H1 (cell line): Measurements from ENCODE around the gene STAT2. TPM values are rescaled to one million over a fixed set of nuclear protein-coding genes. Genes with fewer than 3 reads are reported as not detected.

Experiments
- CTCF ChIA-PET: fragments of 300-600 bp; sonication (Branson Sonifier 250); formaldehyde crosslinking; loops from one replicate; lab custom pipeline; 2021; ENCODE audit not compliant: partially characterized antibody; lab: Charles Lee
- POLR2A ChIA-PET: fragments of 300-600 bp; sonication (Branson Sonifier 250); formaldehyde crosslinking; loops from one replicate; lab custom pipeline; 2021; ENCODE audit warnings: inconsistent platforms; ENCODE audit not compliant: partially characterized antibody; lab: Charles Lee
- DNase-seq, 2 experiments: peaks; one replicate each; pipeline versions ENCODE4 v3.0.0 to v3.0.0-alpha.2; 2010 to 2022; ENCODE audit warnings: low spot score in 2 of 2, low read depth in 1 of 2, mixed read lengths in 1 of 2
- FAIRE-seq: peaks from 2 replicates; lab custom pipeline; 2011; peaks lifted over from hg19 to GRCh38; lab: Jason Lieb, UNC
- H2AFZ ChIP-seq: 2 replicates; pipeline ENCODE4 v1.8.1; 2012; ENCODE audit warnings: low read length, inconsistent platforms
- H2AK5ac ChIP-seq: 2 replicates; pipeline ENCODE4 v1.6.1; 2013; ENCODE audit warnings: low read depth, low read length
- H2BK120ac ChIP-seq: replicated peaks from 2 replicates; pipeline ENCODE3; 2013; ENCODE audit warnings: low read depth, low read length, inconsistent platforms
- H2BK12ac ChIP-seq: 2 replicates; pipeline ENCODE4 v1.6.1; 2013; ENCODE audit warnings: low read depth, low read length
- H2BK15ac ChIP-seq: 2 replicates; pipeline ENCODE4 v1.6.1; 2013; ENCODE audit warnings: low read length
- H2BK20ac ChIP-seq: 2 replicates; pipeline ENCODE4 v1.6.1; 2013; ENCODE audit warnings: low read length
- H2BK5ac ChIP-seq: 2 replicates; pipeline ENCODE4 v1.6.1; 2013; ENCODE audit warnings: low read depth, low read length
- H3K14ac ChIP-seq: 2 replicates; pipeline ENCODE4 v1.6.1; 2013; ENCODE audit warnings: inconsistent platforms; ENCODE audit not compliant: insufficient read length
- H3K18ac ChIP-seq: 2 replicates; pipeline ENCODE4 v1.6.1; 2013; ENCODE audit warnings: low read length; ENCODE audit errors: extremely low read depth
- H3K23ac ChIP-seq: 2 replicates; pipeline ENCODE4 v1.6.1; 2013; ENCODE audit warnings: inconsistent platforms; ENCODE audit not compliant: insufficient read length
- H3K23me2 ChIP-seq: 2 replicates; pipeline ENCODE4 v1.6.1; 2013; ENCODE audit warnings: low read depth, low read length
- H3K27ac ChIP-seq: 2 replicates; pipeline ENCODE4 v1.6.1; 2011; ENCODE audit warnings: low read depth, low read length, inconsistent platforms
- H3K27me3 ChIP-seq, 4 experiments: replicated peaks in 1 of 4; 1 replicate in 1 of 4; 2 replicates in 3 of 4; pipeline versions ENCODE4 v1.6.1 to v1.8.1; 2011 to 2013; ENCODE audit warnings: low read length in 3 of 4, mild to moderate bottlenecking in 3 of 4, inconsistent platforms in 2 of 4, mixed read lengths in 2 of 4, moderate library complexity in 1 of 4; ENCODE audit not compliant: control insufficient read depth in 3 of 4, insufficient read depth in 3 of 4; ENCODE audit errors: extremely low read depth in 1 of 4
- H3K36me3 ChIP-seq, 4 experiments: 2 replicates each; pipeline versions ENCODE4 v1.6.1 to v1.8.1; 2011 to 2013; ENCODE audit warnings: mild to moderate bottlenecking in 4 of 4, low read length in 3 of 4, moderate library complexity in 2 of 4, control low read depth in 1 of 4, inconsistent platforms in 1 of 4; ENCODE audit not compliant: insufficient read depth in 4 of 4, control insufficient read depth in 2 of 4
- H3K4ac ChIP-seq: replicated peaks from 2 replicates; pipeline ENCODE3; 2013; ENCODE audit warnings: low read length, low read depth, mixed read lengths, inconsistent platforms; ENCODE audit not compliant: insufficient read length
- H3K4me1 ChIP-seq, 4 experiments: replicated peaks in 1 of 4; 1 replicate in 1 of 4; 2 replicates in 3 of 4; pipeline versions ENCODE4 v1.6.1 to v1.8.1; 2011 to 2013; ENCODE audit warnings: low read length in 3 of 4, inconsistent platforms in 2 of 4, mixed read lengths in 1 of 4; ENCODE audit not compliant: insufficient read depth in 4 of 4, control insufficient read depth in 3 of 4
- H3K4me2 ChIP-seq, 2 experiments: 2 replicates each; pipeline versions ENCODE4 v1.6.1 to v1.8.1; 2011 to 2013; ENCODE audit warnings: low read depth in 2 of 2, low read length in 2 of 2, control low read depth in 1 of 2, inconsistent platforms in 1 of 2, mild to moderate bottlenecking in 1 of 2; ENCODE audit not compliant: insufficient read depth in 1 of 2
- H3K4me3 ChIP-seq, 4 experiments: fragments of 200-600, 300-600 bp in 1 of 4; sonication (generic), shearing (Covaris generic), sonication (Bioruptor Twin) in 1 of 4; 2 replicates each; pipeline versions ENCODE4 v1.5.1 to v1.8.1; 2011 to 2016; ENCODE audit warnings: low read length in 4 of 4, low read depth in 3 of 4, control low read depth in 2 of 4, inconsistent platforms in 2 of 4, mild to moderate bottlenecking in 2 of 4, mixed read lengths in 1 of 4, moderate library complexity in 1 of 4; ENCODE audit not compliant: insufficient read depth in 2 of 4; ENCODE audit errors: extremely low read depth in 1 of 4
- H3K56ac ChIP-seq: replicated peaks from 2 replicates; pipeline ENCODE3; 2013; ENCODE audit warnings: low read depth, mild to moderate bottlenecking, mixed read lengths, low read length, inconsistent platforms; ENCODE audit not compliant: insufficient read length
- H3K79me1 ChIP-seq: 2 replicates; pipeline ENCODE4 v1.6.1; 2013; ENCODE audit warnings: low read depth, low read length, control low read depth
- H3K79me2 ChIP-seq, 2 experiments: 2 replicates each; pipeline versions ENCODE4 v1.6.1 to v1.8.1; 2012 to 2013; ENCODE audit warnings: low read length in 2 of 2, mild to moderate bottlenecking in 2 of 2, inconsistent platforms in 1 of 2; ENCODE audit not compliant: insufficient read depth in 2 of 2, control insufficient read depth in 1 of 2
- H3K9ac ChIP-seq, 4 experiments: replicated peaks in 1 of 4; 1 replicate in 1 of 4; 2 replicates in 3 of 4; pipeline versions ENCODE4 v1.6.1 to v1.8.1; 2011 to 2013; ENCODE audit warnings: low read depth in 3 of 4, low read length in 3 of 4, control low read depth in 2 of 4, mild to moderate bottlenecking in 2 of 4, moderate library complexity in 2 of 4, inconsistent platforms in 1 of 4; ENCODE audit errors: extremely low read depth in 1 of 4
- H3K9me3 ChIP-seq, 2 experiments: 2 replicates each; pipeline versions ENCODE4 v1.6.1 to v1.8.1; 2012 to 2013; ENCODE audit warnings: mild to moderate bottlenecking in 2 of 2, moderate library complexity in 2 of 2, control low read depth in 1 of 2, inconsistent platforms in 1 of 2, low read depth in 1 of 2, low read length in 1 of 2, mixed read lengths in 1 of 2; ENCODE audit not compliant: insufficient read depth in 2 of 2
- H4K20me1 ChIP-seq, 2 experiments: replicated peaks in 1 of 2; 2 replicates each; pipeline versions ENCODE3 to v1.8.1; 2011 to 2013; ENCODE audit warnings: inconsistent platforms in 2 of 2, low read length in 2 of 2, mild to moderate bottlenecking in 1 of 2; ENCODE audit not compliant: insufficient read depth in 2 of 2, control insufficient read depth in 1 of 2
- H4K5ac ChIP-seq: 2 replicates; pipeline ENCODE4 v1.6.1; 2013; ENCODE audit warnings: low read length, low read depth, mixed read lengths, inconsistent platforms; ENCODE audit not compliant: insufficient read length
- H4K8ac ChIP-seq: 2 replicates; pipeline ENCODE4 v1.8.0; 2013; ENCODE audit warnings: mild to moderate bottlenecking, moderate library complexity, low read length, inconsistent platforms; ENCODE audit not compliant: insufficient read depth; ENCODE audit errors: extremely low read depth
- H4K91ac ChIP-seq: replicated peaks from 2 replicates; pipeline ENCODE3; 2013; ENCODE audit warnings: low read length, mixed read lengths, inconsistent platforms; ENCODE audit not compliant: insufficient read length
- CREB1 ChIP-seq: IDR thresholded peaks from 2 replicates; pipeline ENCODE4 v1.6.1; 2012; ENCODE audit warnings: inconsistent platforms
- EP300 ChIP-seq, 2 experiments: IDR thresholded peaks; 1 replicate in 1 of 2; 2 replicates in 1 of 2; pipeline ENCODE4 v1.6.1; 2011 to 2012; ENCODE audit warnings: low read depth in 2 of 2, low read length in 2 of 2, mild to moderate bottlenecking in 2 of 2, borderline replicate concordance in 1 of 2, inconsistent platforms in 1 of 2, moderate library complexity in 1 of 2
- GTF2F1 ChIP-seq: IDR thresholded peaks from 2 replicates; pipeline ENCODE4 v1.6.1; 2012; ENCODE audit warnings: low read depth, low read length, improper control_type of control experiment, borderline replicate concordance
- RXRA ChIP-seq: IDR thresholded peaks from 2 replicates; pipeline ENCODE4 v1.6.1; 2011; ENCODE audit warnings: low read depth, mild to moderate bottlenecking, low read length, moderate library complexity; ENCODE audit not compliant: insufficient read depth
- SIRT6 ChIP-seq: IDR thresholded peaks from one replicate; pipeline ENCODE4 v1.7.1; 2012; ENCODE audit warnings: low read length, inconsistent platforms
- SP1 ChIP-seq: IDR thresholded peaks from 2 replicates; pipeline ENCODE4 v1.6.1; 2011; ENCODE audit warnings: low read depth, low read length
- TEAD4 ChIP-seq: IDR thresholded peaks from 2 replicates; pipeline ENCODE4 v1.6.1; 2012; ENCODE audit warnings: low read depth, low read length, inconsistent platforms, mixed read lengths
- WGBS, 2 experiments: shearing (Covaris generic) in 1 of 2; methylation state at CpG; one replicate each; pipeline versions ENCODE4 v1.1.6 to v1.1.7; 2013 to 2015; ENCODE audit warnings: low lambda C conversion rate in 2 of 2, mixed read lengths in 2 of 2, inconsistent platforms in 1 of 2, low coverage in 1 of 2, missing lambda C conversion rate in 1 of 2; ENCODE audit not compliant: insufficient replicate concordance in 2 of 2, insufficient coverage in 1 of 2, insufficient read length in 1 of 2; ENCODE audit errors: extremely low coverage in 1 of 2, missing lambda C conversion rate in 1 of 2; 5-methylcytosine and 5-hydroxymethylcytosine counted together
- polyA plus RNA-seq, 7 experiments: library from polyadenylated mRNA; depleted of rRNA in 3 of 7; stranded (reverse) in 5 of 7; unstranded in 2 of 7; fragments of >200 nt in 5 of 7; fragments of 200-250 nt in 2 of 7; gene quantifications; 1 replicate in 5 of 7; 2 replicates in 1 of 7; 4 replicates in 1 of 7; pipeline versions ENCODE4 v1.2.1 to v1.2.3, GENCODE V29; 2011 to 2013; ENCODE audit warnings: missing spikeins in 2 of 7, mixed read lengths in 2 of 7
- total RNA-seq: library from RNA; stranded (reverse); fragmentation: NEBNext Ultra II Directional; extraction: Animal tissue kit (Norgen Biotek cat#: 25700); gene quantifications from 2 replicates; pipeline ENCODE4 v1.2.1, GENCODE V29; 2021

The STAT2 gene
- total and polyA plus RNA-seq, 2 of the 8 experiments (the other 6 are each of a cell fraction or from before 2014, with no cell fraction given) = 37.1 to 44.7 TPM

DNA sequence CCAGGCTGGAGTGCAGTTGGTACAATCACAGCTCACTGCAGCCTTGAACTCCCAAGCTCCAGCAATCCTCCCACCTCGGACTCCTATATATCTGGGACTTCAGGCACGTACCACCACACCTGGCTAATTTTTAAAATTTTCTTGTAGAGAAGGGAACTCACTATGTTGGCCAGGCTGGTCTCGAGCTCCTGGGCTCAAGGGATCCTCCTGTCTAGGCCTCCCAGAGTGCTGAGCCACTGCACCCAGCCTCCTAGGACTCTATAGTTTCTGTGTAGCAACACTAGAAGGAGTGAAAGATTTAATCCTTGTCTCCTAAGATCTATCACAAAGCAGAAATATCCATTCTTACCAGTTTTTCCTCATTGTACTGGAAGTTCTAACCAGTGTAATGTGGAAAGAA lies 7.0 kb upstream of the STAT2 start:
- no peak overlapping the region for H4K91ac ChIP-seq
- no peak overlapping the region for H2BK120ac ChIP-seq
- POLR2A ChIA-PET = interaction anchor here (0.6 kb wide), 1 partner anchor 110 kb away, joined by 4 read pairs; no protein-coding TSS in a partner anchor
- H3K27me3 ChIP-seq = peaks cover 0 to 3% (median 0%) of the 10 kb centered on the region in 4 experiments; a peak in 1 of 7 replicates
- no peak overlapping the region for H3K14ac ChIP-seq
- H2AFZ ChIP-seq = no peak overlapping the region
- no peak overlapping the region for H3K18ac ChIP-seq
- H2BK5ac ChIP-seq = no peak overlapping the region
- FAIRE-seq (no peak), DNase-seq (no peak)
- H3K9ac ChIP-seq = no peak overlapping the region
- H3K9me3 ChIP-seq = no peaks in the 10 kb centered on the region
- H2BK20ac ChIP-seq = no peak overlapping the region
- H4K8ac ChIP-seq = peak overlapping the region; percentile 14; the same call in 1 of the 2 replicates
- H3K4me1 ChIP-seq = no peaks in the 10 kb centered on the region
- TF ChIP-seq SP1 = no peak
- TF ChIP-seq GTF2F1 = no peak
- TF ChIP-seq TEAD4 = no peak
- no peak for TF ChIP-seq SIRT6
- no peak for TF ChIP-seq EP300 (IDR thresholded peaks at IDR 0.05; ENCODE audit: borderline replicate concordance in 1 of 2, low read depth in 2 of 2, low read length in 2 of 2)
- TF ChIP-seq RXRA = no peak
- no peak for TF ChIP-seq CREB1
- 89% methylated on average over 3 of the region's 3 CpGs; no CpG with 5 or more reads in 1 of the 2 experiments for WGBS, 2 experiments
- no peaks in the 10 kb centered on the region for H3K36me3 ChIP-seq
- no peak overlapping the region for H2BK15ac ChIP-seq
- no peak overlapping the region for H3K56ac ChIP-seq
- no peaks in the 10 kb centered on the region for H3K79me2 ChIP-seq
- H4K20me1 ChIP-seq = no peaks in the 10 kb centered on the region
- H3K23me2 ChIP-seq = no peaks in the 10 kb centered on the region
- no peak overlapping the region for H2AK5ac ChIP-seq
- no peak overlapping the region for H3K4me2 ChIP-seq
- no peak overlapping the region for H3K23ac ChIP-seq
- no peak overlapping the region for H4K5ac ChIP-seq
- CTCF ChIA-PET = interaction anchor here (1.4 kb wide), 1 partner anchor 31 kb away, joined by 3 read pairs; no protein-coding TSS in a partner anchor
- H3K27ac ChIP-seq = no peak overlapping the region
- H2BK12ac ChIP-seq = no peak overlapping the region
- H3K4ac ChIP-seq = no peak overlapping the region
- no peaks in the 10 kb centered on the region for H3K79me1 ChIP-seq
- no peak overlapping the region for H3K4me3 ChIP-seq
